ENCODE data around the gene PFKFB3. TPM values are rescaled to one million over a fixed set of nuclear protein-coding genes. Genes with fewer than 3 reads are reported as not detected.

PFKFB3 gene
- total and polyA plus RNA-seq, 2 experiments from 2014 or later: 21.6 to 26.2 TPM

DNA sequence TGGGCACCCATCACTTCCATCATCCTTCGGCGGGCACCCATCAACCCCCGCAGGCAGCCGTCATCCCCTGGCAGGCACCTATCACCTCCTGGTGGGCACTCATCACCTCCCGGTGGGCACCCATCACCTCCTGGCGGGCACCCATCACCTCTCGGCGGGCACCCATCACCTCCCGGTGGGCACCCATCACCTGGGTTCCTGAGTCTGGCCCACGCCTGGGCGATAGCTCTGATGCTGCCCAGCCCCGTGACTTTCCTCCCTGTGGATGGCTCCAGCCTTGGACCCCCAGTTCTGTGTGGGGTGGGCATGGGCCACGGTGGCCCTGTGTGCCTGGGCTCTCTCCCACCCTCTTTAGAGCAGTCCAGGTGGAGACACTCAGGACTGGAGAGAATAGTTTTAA lies 29.0 kb downstream of the PFKFB3 start:
- peaks cover 3% of the 10 kb centered on the region for H4K20me1 ChIP-seq (ENCODE audit: insufficient read depth, poor library complexity, severe bottlenecking)
- no peaks in the 10 kb centered on the region for H3K36me3 ChIP-seq (replicated peaks; ENCODE audit: insufficient read depth, low read depth)
- no peaks in the 10 kb centered on the region for H3K9me2 ChIP-seq (replicated peaks; ENCODE audit: insufficient read depth)
- no peaks in the 10 kb centered on the region for H3K79me2 ChIP-seq
- 89% methylated on average over 13 of the region's 13 CpGs for WGBS (ENCODE audit: low lambda C conversion rate, missing lambda C conversion rate)
- TF ChIP-seq EZH2phosphoT487 (IDR thresholded peaks at IDR 0.05; ENCODE audit: low read depth, severe bottlenecking, unreplicated experiment) (no peak), EZH2 (IDR thresholded peaks at IDR 0.05; ENCODE audit: borderline replicate concordance) (no peak), CTCF (IDR thresholded peaks at IDR 0.05; ENCODE audit: poor library complexity) (no peak)
- no peak overlapping the region for H3K4me3 ChIP-seq
- H3K4me1 ChIP-seq (ENCODE audit: insufficient read depth): no peaks in the 10 kb centered on the region
- no peak for DNase-seq (ENCODE audit: low spot score)
- H3K27ac ChIP-seq: no peak overlapping the region
- H3K27me3 ChIP-seq: no peaks in the 10 kb centered on the region
- H3K9me3 ChIP-seq (ENCODE audit: low read depth): no peaks in the 10 kb centered on the region
- no peak overlapping the region for H3K4me2 ChIP-seq
- no peak overlapping the region for H2AFZ ChIP-seq

DNA sequence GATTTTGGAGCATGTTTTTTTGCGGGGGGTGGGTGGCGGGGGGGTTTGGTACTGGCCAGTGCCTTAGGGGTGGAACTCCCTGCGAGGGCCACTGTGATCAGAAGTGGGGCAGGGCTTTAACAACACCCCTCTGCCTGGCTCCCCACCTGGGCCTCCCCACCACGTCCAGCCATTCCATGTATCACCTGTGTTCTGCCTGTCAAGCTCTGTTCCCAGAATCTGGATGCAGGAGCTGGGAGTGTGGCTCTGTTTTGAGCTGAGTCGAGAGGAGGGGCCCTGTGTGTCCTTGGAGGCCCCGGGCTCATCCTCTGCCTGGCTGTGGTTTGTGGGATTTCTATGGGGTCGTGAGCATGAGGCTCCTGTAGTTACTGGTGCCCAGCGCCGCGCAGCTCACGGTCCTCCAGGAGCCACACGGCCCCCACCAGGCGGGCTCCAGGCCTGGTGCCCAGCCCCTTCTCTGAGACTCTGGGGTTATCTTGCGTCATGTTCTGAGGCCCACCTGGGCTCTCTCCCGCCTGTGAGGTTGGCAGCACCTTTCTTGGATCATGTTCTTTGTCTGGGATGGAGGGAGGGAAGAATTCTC lies 29.6 kb downstream of the PFKFB3 start:
- Histone ChIP-seq H2AFZ (no peak overlapping the region), H4K20me1 (ENCODE audit: insufficient read depth, poor library complexity, severe bottlenecking) (peaks cover 3% of the 10 kb centered on the region), H3K4me2 (no peak overlapping the region), H3K27ac (no peak overlapping the region), H3K36me3 (replicated peaks; ENCODE audit: insufficient read depth, low read depth) (no peaks in the 10 kb centered on the region), H3K4me1 (ENCODE audit: insufficient read depth) (no peaks in the 10 kb centered on the region), H3K79me2 (no peaks in the 10 kb centered on the region), H3K9me2 (replicated peaks; ENCODE audit: insufficient read depth) (no peaks in the 10 kb centered on the region), H3K9me3 (ENCODE audit: low read depth) (no peaks in the 10 kb centered on the region), H3K4me3 (no peak overlapping the region), H3K27me3 (no peaks in the 10 kb centered on the region)
- no peak for DNase-seq (ENCODE audit: low spot score)
- 94% methylated on average over 13 of the region's 15 CpGs for WGBS (ENCODE audit: low lambda C conversion rate, missing lambda C conversion rate)
- TF ChIP-seq CTCF (IDR thresholded peaks at IDR 0.05; ENCODE audit: poor library complexity) (no peak), EZH2 (IDR thresholded peaks at IDR 0.05; ENCODE audit: borderline replicate concordance) (no peak), EZH2phosphoT487 (IDR thresholded peaks at IDR 0.05; ENCODE audit: low read depth, severe bottlenecking, unreplicated experiment) (no peak)

- 90% methylated on average over 28 of the region's 28 CpGs for WGBS (ENCODE audit: low lambda C conversion rate, missing lambda C conversion rate)
- H4K20me1 ChIP-seq (ENCODE audit: insufficient read depth, poor library complexity, severe bottlenecking): peaks cover 3% of the 10 kb centered on the region
Observed at GRCh38 chr10:6232846-6233724, 30.4 kb downstream of the PFKFB3 start.

DNA sequence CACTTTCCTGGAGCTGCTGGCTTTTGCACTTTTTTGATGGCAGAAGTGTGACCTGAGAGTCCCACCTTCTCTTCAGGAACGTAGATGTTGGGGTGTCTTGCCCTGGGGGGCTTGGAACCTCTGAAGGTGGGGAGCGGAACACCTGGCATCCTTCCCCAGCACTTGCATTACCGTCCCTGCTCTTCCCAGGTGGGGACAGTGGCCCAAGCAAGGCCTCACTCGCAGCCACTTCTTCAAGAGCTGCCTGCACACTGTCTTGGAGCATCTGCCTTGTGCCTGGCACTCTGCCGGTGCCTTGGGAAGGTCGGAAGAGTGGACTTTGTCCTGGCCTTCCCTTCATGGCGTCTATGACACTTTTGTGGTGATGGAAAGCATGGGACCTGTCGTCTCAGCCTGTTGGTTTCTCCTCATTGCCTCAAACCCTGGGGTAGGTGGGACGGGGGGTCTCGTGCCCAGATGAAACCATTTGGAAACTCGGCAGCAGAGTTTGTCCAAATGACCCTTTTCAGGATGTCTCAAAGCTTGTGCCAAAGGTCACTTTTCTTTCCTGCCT lies 31.1 kb downstream of the PFKFB3 start:
- no peaks in the 10 kb centered on the region for H3K36me3 ChIP-seq (replicated peaks; ENCODE audit: insufficient read depth, low read depth)
- H2AFZ ChIP-seq: no peak overlapping the region
- no peaks in the 10 kb centered on the region for H3K9me3 ChIP-seq (ENCODE audit: low read depth)
- H3K4me3 ChIP-seq: no peak overlapping the region
- peaks cover 3% of the 10 kb centered on the region for H4K20me1 ChIP-seq (ENCODE audit: insufficient read depth, poor library complexity, severe bottlenecking)
- H3K4me1 ChIP-seq (ENCODE audit: insufficient read depth): no peaks in the 10 kb centered on the region
- DNase-seq (ENCODE audit: low spot score): no peak
- no peak overlapping the region for H3K4me2 ChIP-seq
- H3K79me2 ChIP-seq: no peaks in the 10 kb centered on the region
- H3K9me2 ChIP-seq (replicated peaks; ENCODE audit: insufficient read depth): no peaks in the 10 kb centered on the region
- no peak overlapping the region for H3K27ac ChIP-seq
- H3K27me3 ChIP-seq: no peaks in the 10 kb centered on the region
- TF ChIP-seq EZH2 (IDR thresholded peaks at IDR 0.05; ENCODE audit: borderline replicate concordance): no peak
- TF ChIP-seq EZH2phosphoT487 (IDR thresholded peaks at IDR 0.05; ENCODE audit: low read depth, severe bottlenecking, unreplicated experiment): no peak
- no peak for TF ChIP-seq CTCF (IDR thresholded peaks at IDR 0.05; ENCODE audit: poor library complexity)
- 93% methylated on average over 11 of the region's 11 CpGs for WGBS (ENCODE audit: low lambda C conversion rate, missing lambda C conversion rate)

More at GRCh38 chr10:6232846-6233724, 30.4 kb downstream of the PFKFB3 start:
- Histone ChIP-seq H3K27ac (no peak overlapping the region), H3K4me3 (no peak overlapping the region), H3K4me2 (no peak overlapping the region), H3K79me2 (no peaks in the 10 kb centered on the region), H3K27me3 (no peaks in the 10 kb centered on the region), H3K36me3 (replicated peaks; ENCODE audit: insufficient read depth, low read depth) (no peaks in the 10 kb centered on the region), H3K9me2 (replicated peaks; ENCODE audit: insufficient read depth) (no peaks in the 10 kb centered on the region), H3K9me3 (ENCODE audit: low read depth) (no peaks in the 10 kb centered on the region), H3K4me1 (ENCODE audit: insufficient read depth) (no peaks in the 10 kb centered on the region), H2AFZ (no peak overlapping the region)
- no peak for DNase-seq (ENCODE audit: low spot score)
- no peak for TF ChIP-seq EZH2 (IDR thresholded peaks at IDR 0.05; ENCODE audit: borderline replicate concordance)
